ENCODE measurements around the gene DAB1.

DNA sequence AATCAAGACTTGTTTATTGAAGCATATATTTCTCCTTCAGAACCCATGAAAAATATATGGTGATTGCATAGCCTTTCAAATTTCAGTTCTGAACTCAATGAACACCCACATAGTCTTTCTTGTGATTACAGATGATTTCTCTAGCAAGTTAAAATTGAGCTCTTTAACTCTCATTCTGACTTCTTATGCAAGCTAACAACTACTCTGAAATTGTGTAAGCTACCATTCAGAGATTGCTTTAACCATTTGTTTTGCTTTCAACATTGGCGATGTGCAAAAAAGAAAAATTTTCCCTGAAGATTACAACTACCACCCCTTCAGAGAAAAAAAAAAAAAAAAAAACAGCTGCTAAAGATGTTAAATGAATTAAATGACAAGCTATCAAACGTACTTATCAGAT, 193.9 kb downstream of the DAB1 start:
- TF ChIP-seq HDGF (IDR thresholded peaks at IDR 0.05; ENCODE audit: borderline replicate concordance) = no peak
- no peak for TF ChIP-seq ELF4 (IDR thresholded peaks at IDR 0.05)
- TF ChIP-seq BHLHE40 (IDR thresholded peaks at IDR 0.05; ENCODE audit: borderline replicate concordance) = no peak
- TF ChIP-seq, protein P1, sequence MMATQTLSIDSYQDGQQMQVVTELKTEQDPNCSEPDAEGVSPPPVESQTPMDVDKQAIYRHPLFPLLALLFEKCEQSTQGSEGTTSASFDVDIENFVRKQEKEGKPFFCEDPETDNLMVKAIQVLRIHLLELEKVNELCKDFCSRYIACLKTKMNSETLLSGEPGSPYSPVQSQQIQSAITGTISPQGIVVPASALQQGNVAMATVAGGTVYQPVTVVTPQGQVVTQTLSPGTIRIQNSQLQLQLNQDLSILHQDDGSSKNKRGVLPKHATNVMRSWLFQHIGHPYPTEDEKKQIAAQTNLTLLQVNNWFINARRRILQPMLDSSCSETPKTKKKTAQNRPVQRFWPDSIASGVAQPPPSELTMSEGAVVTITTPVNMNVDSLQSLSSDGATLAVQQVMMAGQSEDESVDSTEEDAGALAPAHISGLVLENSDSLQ (IDR thresholded peaks at IDR 0.05) = no peak
- no peak for TF ChIP-seq SP1 (IDR thresholded peaks at IDR 0.05)
